Measurements from ENCODE around the gene PGM2.

PGM2 gene

DNA sequence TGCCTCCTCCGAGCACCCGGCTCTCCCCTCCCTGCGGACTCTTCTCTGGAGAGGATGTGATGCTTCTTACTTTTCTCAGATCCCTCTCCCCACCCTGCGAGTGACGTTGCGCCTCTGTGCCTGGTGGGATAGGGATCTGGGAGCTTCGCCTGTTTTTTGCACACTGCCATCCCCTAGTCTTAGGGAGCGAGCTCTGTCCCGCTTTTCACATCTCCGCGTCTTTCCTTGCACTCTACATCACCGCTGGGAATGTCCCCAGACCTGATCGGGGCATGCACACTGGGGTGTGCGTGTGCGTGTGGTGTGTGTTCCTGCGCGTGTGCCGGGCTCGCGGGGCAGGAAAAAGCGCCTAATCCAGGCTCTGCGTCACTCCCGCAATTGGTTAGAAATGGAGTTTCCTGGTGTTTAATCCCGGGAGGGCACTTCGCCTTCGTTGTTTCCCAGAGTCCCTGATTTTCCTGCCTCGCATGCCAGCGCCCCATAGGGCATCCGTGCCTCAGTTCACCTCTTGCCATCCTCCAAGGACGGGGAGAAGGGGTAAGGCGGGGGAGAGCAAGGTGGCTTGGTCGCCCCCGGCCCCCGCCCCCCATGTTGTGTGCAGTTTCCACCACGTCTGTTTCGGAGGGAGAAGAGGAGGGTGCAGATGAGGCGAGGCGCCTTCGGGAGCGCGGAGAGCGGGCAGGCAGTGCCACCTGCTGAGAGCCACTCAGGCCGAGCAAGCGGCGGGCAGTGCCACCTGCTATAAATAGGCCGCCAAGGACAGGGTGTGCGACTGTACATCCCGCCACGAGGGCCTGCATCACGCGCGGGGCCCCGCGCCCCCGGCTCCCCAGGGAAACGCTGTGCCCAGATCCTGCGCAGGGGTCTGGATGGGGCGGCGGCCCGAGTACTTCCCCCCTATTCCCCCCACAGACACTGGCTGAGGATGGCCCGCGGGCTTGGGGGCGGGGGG, 63.6 kb downstream of the PGM2 start:
- no peak for DNase-seq (ENCODE audit: low spot score)
- TF ChIP-seq, protein P1, sequence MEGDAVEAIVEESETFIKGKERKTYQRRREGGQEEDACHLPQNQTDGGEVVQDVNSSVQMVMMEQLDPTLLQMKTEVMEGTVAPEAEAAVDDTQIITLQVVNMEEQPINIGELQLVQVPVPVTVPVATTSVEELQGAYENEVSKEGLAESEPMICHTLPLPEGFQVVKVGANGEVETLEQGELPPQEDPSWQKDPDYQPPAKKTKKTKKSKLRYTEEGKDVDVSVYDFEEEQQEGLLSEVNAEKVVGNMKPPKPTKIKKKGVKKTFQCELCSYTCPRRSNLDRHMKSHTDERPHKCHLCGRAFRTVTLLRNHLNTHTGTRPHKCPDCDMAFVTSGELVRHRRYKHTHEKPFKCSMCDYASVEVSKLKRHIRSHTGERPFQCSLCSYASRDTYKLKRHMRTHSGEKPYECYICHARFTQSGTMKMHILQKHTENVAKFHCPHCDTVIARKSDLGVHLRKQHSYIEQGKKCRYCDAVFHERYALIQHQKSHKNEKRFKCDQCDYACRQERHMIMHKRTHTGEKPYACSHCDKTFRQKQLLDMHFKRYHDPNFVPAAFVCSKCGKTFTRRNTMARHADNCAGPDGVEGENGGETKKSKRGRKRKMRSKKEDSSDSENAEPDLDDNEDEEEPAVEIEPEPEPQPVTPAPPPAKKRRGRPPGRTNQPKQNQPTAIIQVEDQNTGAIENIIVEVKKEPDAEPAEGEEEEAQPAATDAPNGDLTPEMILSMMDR (IDR thresholded peaks at IDR 0.05; ENCODE audit: borderline replicate concordance, control extremely low read depth, extremely low read depth, insufficient read depth, missing control alignments) = no peak

DNA sequence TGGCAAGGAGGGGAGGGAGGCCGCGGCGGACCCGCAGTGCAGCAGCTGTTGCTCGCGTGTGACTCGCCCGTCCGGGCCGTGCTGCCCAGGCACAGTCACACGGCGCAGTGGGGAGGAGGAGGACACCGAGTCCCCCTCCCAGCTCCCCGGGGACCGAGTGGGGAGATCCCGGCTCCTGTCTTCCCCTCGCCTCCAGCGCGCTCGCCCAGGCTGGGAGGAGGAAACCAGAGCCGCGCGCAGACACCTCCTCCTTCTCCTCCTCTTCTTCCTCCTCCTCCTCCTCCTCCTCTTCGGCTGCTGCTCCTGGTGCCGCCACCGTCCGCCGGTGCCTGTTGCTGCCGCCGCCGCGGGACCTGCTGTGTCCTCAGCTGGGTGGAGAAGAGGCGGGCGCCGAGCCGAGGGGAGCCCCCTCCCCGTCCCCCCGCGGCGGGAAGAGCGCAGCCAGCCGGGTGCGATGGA, 64.3 kb downstream of the PGM2 start, which contains the start of gene TBC1D1:
TBC1D1 (plus strand) TSS at position 284 of the 459 bp plus-strand sequence. CDS start 11,012 bp downstream, outside the sequence.
- in situ Hi-C loops (cut with MboI; ENCODE audit: low sequenced_read_pairs, unreplicated experiment) = no loop called here
- TF ChIP-seq, protein P1 (IDR thresholded peaks at IDR 0.05; ENCODE audit: borderline replicate concordance, control extremely low read depth, extremely low read depth, insufficient read depth, missing control alignments) = no peak
- peak; percentile 76 for DNase-seq (ENCODE audit: low spot score)

More for the DNA sequence above, 63.6 kb downstream of the PGM2 start:
- in situ Hi-C loops (cut with MboI; ENCODE audit: low sequenced_read_pairs, unreplicated experiment) = no loop called here

DNA sequence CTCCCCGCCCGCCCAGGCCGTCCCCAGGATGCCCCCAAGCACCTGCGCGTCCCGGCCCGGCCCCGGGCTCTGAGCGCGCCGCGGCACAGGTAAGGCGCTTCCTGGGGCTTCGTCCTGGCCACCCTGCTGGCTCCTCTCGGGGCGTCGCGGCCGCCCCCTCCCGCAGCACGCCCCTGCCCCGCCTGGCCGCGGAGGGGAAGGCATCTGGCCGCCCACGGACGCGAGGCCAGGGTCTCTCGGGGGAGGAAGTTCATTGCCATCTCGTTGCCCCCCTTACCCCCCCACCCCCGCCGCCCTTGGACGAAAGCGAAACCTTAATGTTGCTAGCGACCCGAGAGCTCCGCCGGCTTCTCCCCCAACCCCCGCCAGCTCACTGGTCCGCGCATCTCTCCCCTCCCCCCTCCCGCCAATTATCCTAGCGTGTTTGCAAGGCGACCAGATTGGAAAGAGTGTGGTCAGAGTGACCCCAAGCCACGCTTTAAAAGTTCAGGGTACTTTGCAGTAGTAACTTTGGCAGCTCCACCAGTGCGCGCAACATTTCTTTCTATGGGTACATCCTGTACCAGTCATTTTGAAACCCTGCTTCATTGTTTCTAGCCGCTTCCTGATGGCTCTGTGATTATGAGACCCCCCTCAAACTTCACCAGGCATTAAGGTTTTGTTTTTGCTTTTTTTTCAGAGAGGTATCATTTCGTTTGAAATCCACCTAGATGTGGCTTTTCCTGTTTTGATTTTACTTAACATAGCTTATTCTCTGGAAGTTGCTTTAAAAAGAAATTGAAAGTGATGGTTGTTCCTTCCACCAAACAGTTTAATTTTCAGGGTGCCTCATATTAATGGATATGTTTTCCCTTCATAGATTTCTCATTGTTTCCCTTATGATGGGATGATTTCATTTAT, 65.0 kb downstream of the PGM2 start:
- DNase-seq (ENCODE audit: low spot score) = peak; percentile 76
- in situ Hi-C loops (cut with MboI; ENCODE audit: low sequenced_read_pairs, unreplicated experiment) = no loop called here

DNA sequence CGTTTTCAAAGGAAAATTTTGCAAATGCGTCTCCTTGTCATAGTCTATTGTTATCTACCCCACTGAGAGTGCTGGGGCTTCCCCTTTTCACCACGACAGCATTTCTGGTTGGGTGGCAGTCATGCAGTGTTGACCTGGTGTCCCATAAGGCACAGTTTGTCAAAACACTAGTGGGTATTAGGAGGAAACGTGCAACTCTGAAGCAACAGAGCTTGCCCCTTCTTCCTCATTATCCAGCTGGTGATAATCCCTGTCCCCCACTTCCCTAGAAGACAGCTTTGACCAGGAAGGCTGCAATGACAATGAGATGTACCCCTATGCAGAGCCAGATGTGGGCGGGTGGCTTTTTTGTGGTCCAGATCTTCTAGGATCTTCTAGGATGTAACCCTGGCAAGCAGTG, 66.2 kb downstream of the PGM2 start:
- TF ChIP-seq, protein P1 (IDR thresholded peaks at IDR 0.05; ENCODE audit: borderline replicate concordance, control extremely low read depth, extremely low read depth, insufficient read depth, missing control alignments) = no peak
- in situ Hi-C loops (cut with MboI; ENCODE audit: low sequenced_read_pairs, unreplicated experiment) = no loop called here
- peak; percentile 59 for DNase-seq (ENCODE audit: low spot score)

More for the DNA sequence above, 65.0 kb downstream of the PGM2 start:
- TF ChIP-seq, protein P1 (IDR thresholded peaks at IDR 0.05; ENCODE audit: borderline replicate concordance, control extremely low read depth, extremely low read depth, insufficient read depth, missing control alignments) = no peak

DNA sequence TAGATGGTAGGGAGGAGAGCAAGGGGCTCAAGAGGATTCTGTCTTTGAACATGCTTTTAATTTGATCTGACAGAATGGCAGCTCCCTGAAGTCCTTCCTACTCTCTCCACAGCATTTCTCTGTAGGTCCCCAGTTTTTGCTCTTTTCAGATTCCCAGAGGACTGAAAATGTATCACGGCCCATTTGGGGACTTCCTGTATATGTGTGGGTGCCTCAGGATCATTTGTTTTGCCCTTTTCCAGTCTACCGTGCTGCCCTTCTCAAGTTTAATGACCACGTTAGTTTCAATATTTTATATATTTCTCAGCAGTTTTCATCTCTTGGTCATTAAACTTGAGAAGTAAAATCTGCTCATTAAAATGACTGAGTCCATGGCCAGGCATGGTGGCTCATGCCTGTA, 66.7 kb downstream of the PGM2 start:
- TF ChIP-seq, protein P1 (IDR thresholded peaks at IDR 0.05; ENCODE audit: borderline replicate concordance, control extremely low read depth, extremely low read depth, insufficient read depth, missing control alignments) = no peak
- in situ Hi-C loops (cut with MboI; ENCODE audit: low sequenced_read_pairs, unreplicated experiment) = no loop called here
- no peak for DNase-seq (ENCODE audit: low spot score)

DNA sequence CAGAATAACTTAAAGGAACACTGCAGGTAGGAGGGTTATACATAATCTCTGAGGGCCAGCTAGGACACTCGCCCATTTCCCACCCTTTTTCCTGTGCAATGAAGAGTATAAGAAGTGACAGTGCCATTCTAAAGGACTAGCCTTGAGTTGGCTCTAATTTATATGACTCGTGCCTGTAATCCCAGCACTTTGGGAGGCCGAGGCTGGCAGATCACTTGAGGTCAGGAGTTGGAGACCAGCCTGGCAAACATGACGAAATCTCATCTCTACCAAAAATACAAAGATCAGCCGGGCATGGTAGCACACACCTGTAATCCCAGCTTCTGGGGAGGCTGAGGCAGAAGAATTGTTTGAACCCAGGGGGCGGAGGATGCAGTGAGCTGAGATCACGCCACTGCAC, 68.8 kb downstream of the PGM2 start:
- DNase-seq (ENCODE audit: low spot score) = no peak
- TF ChIP-seq, protein P1 (IDR thresholded peaks at IDR 0.05; ENCODE audit: borderline replicate concordance, control extremely low read depth, extremely low read depth, insufficient read depth, missing control alignments) = no peak
- in situ Hi-C loops (cut with MboI; ENCODE audit: low sequenced_read_pairs, unreplicated experiment) = no loop called here

Data from GM13976 (cell line).